DND-41 (cell line): ENCODE data around the gene ABHD4.

Experiments used
- EZH2 ChIP-seq: IDR thresholded peaks from 3 replicates; pipeline ENCODE4 v1.6.1; 2012; ENCODE audit warnings: borderline replicate concordance, low read depth, mild to moderate bottlenecking, moderate library complexity, low read length, inconsistent platforms; ENCODE audit not compliant: severe bottlenecking
- TF ChIP-seq, protein P1 (sequence below): IDR thresholded peaks from 2 replicates; pipeline ENCODE4 v1.5.1; 2012; ENCODE audit warnings: borderline replicate concordance, low read length, moderate library complexity, mild to moderate bottlenecking; ENCODE audit not compliant: poor library complexity, severe bottlenecking; ENCODE audit errors: extremely low read depth

DNA sequence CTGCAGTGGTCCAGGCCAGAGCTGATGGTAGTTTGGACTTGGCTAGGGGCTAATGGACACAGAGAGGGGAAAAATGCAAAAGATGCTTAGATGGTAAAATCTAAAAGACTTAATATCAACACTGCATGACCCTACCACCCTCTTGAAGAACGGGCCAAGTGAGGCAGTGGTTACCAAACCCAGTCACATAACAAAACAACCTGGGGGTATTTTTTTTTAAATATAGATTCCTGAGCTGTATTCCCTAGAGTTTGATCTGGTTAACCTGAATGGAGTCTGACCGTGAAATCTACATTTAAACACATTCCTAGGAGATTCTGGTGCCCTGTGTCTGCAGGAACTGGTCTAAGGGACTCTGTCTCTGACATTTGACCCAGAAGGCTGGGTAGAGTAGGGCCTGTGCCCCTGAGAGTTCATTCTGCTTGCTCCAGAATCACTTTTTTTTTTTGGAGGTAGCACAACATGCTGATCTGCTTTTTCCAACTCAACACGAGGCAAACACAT is 15.7 kb downstream of the ABHD4 start:
- TF ChIP-seq, protein P1, sequence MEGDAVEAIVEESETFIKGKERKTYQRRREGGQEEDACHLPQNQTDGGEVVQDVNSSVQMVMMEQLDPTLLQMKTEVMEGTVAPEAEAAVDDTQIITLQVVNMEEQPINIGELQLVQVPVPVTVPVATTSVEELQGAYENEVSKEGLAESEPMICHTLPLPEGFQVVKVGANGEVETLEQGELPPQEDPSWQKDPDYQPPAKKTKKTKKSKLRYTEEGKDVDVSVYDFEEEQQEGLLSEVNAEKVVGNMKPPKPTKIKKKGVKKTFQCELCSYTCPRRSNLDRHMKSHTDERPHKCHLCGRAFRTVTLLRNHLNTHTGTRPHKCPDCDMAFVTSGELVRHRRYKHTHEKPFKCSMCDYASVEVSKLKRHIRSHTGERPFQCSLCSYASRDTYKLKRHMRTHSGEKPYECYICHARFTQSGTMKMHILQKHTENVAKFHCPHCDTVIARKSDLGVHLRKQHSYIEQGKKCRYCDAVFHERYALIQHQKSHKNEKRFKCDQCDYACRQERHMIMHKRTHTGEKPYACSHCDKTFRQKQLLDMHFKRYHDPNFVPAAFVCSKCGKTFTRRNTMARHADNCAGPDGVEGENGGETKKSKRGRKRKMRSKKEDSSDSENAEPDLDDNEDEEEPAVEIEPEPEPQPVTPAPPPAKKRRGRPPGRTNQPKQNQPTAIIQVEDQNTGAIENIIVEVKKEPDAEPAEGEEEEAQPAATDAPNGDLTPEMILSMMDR, result no peak
- no peak for TF ChIP-seq EZH2
